DND-41 (cell line): ENCODE measurements around the gene LMX1B.
"Not testable (repeated sequence)": the region's sequence is repeated elsewhere in the genome, so short reads cannot be mapped to it uniquely, and the experiment has no call there.

Experiments used
- ATAC-seq: fragments of 200-7000 bp; cut with Tn5 transposase; 3 replicates; pipeline ENCODE4 v1.9.1; 2021; ENCODE audit warnings: low read depth; ENCODE audit not compliant: insufficient read depth
- DNase-seq: peaks from one replicate; pipeline ENCODE4 v3.0.0-alpha.2; 2020
- H2AFZ ChIP-seq: 2 replicates; pipeline ENCODE4 v1.6.0; 2012; ENCODE audit warnings: low read depth, low read length
- H3K27ac ChIP-seq: 2 replicates; pipeline ENCODE4 v1.5.1; 2012; ENCODE audit warnings: low read length, inconsistent platforms
- H3K27me3 ChIP-seq: fragments of 200-600 bp; sonication (generic); 2 replicates; pipeline ENCODE4 v1.6.0; 2012; ENCODE audit warnings: low read length, mild to moderate bottlenecking, inconsistent platforms; ENCODE audit not compliant: insufficient read depth, poor library complexity
- H3K36me3 ChIP-seq: 2 replicates; pipeline ENCODE4 v1.5.1; 2012; ENCODE audit warnings: low read length, inconsistent platforms; ENCODE audit not compliant: insufficient read depth
- H3K4me1 ChIP-seq: 2 replicates; pipeline ENCODE4 v1.5.1; 2012; ENCODE audit warnings: mild to moderate bottlenecking, low read length; ENCODE audit not compliant: insufficient read depth
- H3K4me2 ChIP-seq: 2 replicates; pipeline ENCODE4 v1.6.0; 2012; ENCODE audit warnings: mild to moderate bottlenecking, moderate library complexity, low read length, inconsistent platforms; ENCODE audit not compliant: insufficient read depth
- H3K4me3 ChIP-seq, 2 experiments: fragments of 200-600 bp in 1 of 2; shearing (Covaris generic) in 1 of 2; 2 replicates each; pipeline ENCODE4 v1.5.1; 2012 to 2016; ENCODE audit warnings: inconsistent platforms in 2 of 2, low read length in 2 of 2, mild to moderate bottlenecking in 2 of 2, low read depth in 1 of 2, moderate library complexity in 1 of 2
- H3K79me2 ChIP-seq: 2 replicates; pipeline ENCODE4 v1.6.0; 2012; ENCODE audit warnings: low read length, inconsistent platforms; ENCODE audit not compliant: insufficient read depth
- H3K9ac ChIP-seq: 2 replicates; pipeline ENCODE4 v1.6.0; 2012; ENCODE audit warnings: low read depth, mild to moderate bottlenecking, inconsistent platforms, low read length, moderate library complexity
- H3K9me3 ChIP-seq: 2 replicates; pipeline ENCODE4 v1.5.1; 2012; ENCODE audit warnings: low read length, moderate library complexity, mild to moderate bottlenecking, inconsistent platforms; ENCODE audit not compliant: insufficient read depth, severe bottlenecking
- H4K20me1 ChIP-seq: 2 replicates; pipeline ENCODE4 v1.6.0; 2012; ENCODE audit warnings: low read length; ENCODE audit not compliant: insufficient read depth
- CTCF ChIP-seq: IDR thresholded peaks from 2 replicates; pipeline ENCODE4 v1.5.1; 2012; ENCODE audit warnings: borderline replicate concordance, low read length, moderate library complexity, mild to moderate bottlenecking; ENCODE audit not compliant: poor library complexity, severe bottlenecking; ENCODE audit errors: extremely low read depth
- EZH2 ChIP-seq: IDR thresholded peaks from 3 replicates; pipeline ENCODE4 v1.6.1; 2012; ENCODE audit warnings: borderline replicate concordance, low read depth, mild to moderate bottlenecking, moderate library complexity, low read length, inconsistent platforms; ENCODE audit not compliant: severe bottlenecking

LMX1B gene

GRCh38 chr9:126730592-126730991 lies 116.9 kb downstream of the LMX1B start:
- H3K4me2 ChIP-seq, H3K9ac ChIP-seq, H3K27me3 ChIP-seq, H3K4me3 ChIP-seq, H2AFZ ChIP-seq, ATAC-seq, H3K27ac ChIP-seq, H3K9me3 ChIP-seq, H3K4me1 ChIP-seq, H3K79me2 ChIP-seq, H4K20me1 ChIP-seq, DNase-seq, H3K36me3 ChIP-seq: not testable (repeated sequence)

GRCh38 chr9:126733005-126733404 lies 119.3 kb downstream of the LMX1B start:
- no peak overlapping the region for H3K9ac ChIP-seq
- no peak for TF ChIP-seq CTCF
- TF ChIP-seq EZH2, result no peak
- no peaks in the 10 kb centered on the region for H3K27me3 ChIP-seq
- no peak for ATAC-seq
- H3K4me3 ChIP-seq, result no peak overlapping the region
- H3K79me2 ChIP-seq, result no peaks in the 10 kb centered on the region
- no peak for DNase-seq
- H3K36me3 ChIP-seq, result no peaks in the 10 kb centered on the region
- no peak overlapping the region for H3K4me2 ChIP-seq
- H3K9me3 ChIP-seq, result no peaks in the 10 kb centered on the region
- H3K27ac ChIP-seq, result no peak overlapping the region
- no peak overlapping the region for H2AFZ ChIP-seq
- no peaks in the 10 kb centered on the region for H3K4me1 ChIP-seq
- H4K20me1 ChIP-seq, result no peaks in the 10 kb centered on the region

GRCh38 chr9:126734877-126735276 lies 121.1 kb downstream of the LMX1B start:
- Histone ChIP-seq H3K27me3 (peaks cover 3% of the 10 kb centered on the region), H3K4me1 (no peaks in the 10 kb centered on the region), H3K36me3 (no peaks in the 10 kb centered on the region), H3K27ac (no peak overlapping the region), H2AFZ (no peak overlapping the region), H3K4me2 (no peak overlapping the region), H3K9me3 (no peaks in the 10 kb centered on the region), H3K4me3 (no peak overlapping the region), H3K9ac (no peak overlapping the region), H3K79me2 (no peaks in the 10 kb centered on the region), H4K20me1 (no peaks in the 10 kb centered on the region)
- no peak for ATAC-seq
- DNase-seq, result no peak
- TF ChIP-seq EZH2 (no peak), CTCF (no peak)

GRCh38 chr9:126735482-126735881 lies 121.8 kb downstream of the LMX1B start:
- H3K4me1 ChIP-seq, result no peaks in the 10 kb centered on the region
- H4K20me1 ChIP-seq, result no peaks in the 10 kb centered on the region
- no peak overlapping the region for H3K9ac ChIP-seq
- TF ChIP-seq EZH2, result no peak
- no peak for TF ChIP-seq CTCF
- ATAC-seq, result no peak
- DNase-seq, result no peak
- no peak overlapping the region for H3K4me3 ChIP-seq
- no peaks in the 10 kb centered on the region for H3K79me2 ChIP-seq
- peaks cover 7% of the 10 kb centered on the region for H3K27me3 ChIP-seq
- no peak overlapping the region for H2AFZ ChIP-seq
- no peak overlapping the region for H3K27ac ChIP-seq
- H3K9me3 ChIP-seq, result no peaks in the 10 kb centered on the region
- H3K36me3 ChIP-seq, result no peaks in the 10 kb centered on the region
- no peak overlapping the region for H3K4me2 ChIP-seq
